SU-DHL-6 (cell line): ENCODE data around the gene SLC9A9.

Source experiments
- H2AFZ ChIP-seq: fragments of 200-600 bp; sonication (generic); 2 replicates; pipeline ENCODE4 v1.6.1; 2014; ENCODE audit warnings: low read depth, mild to moderate bottlenecking, moderate library complexity, mixed read lengths, antibody characterized with exemption, low read length; ENCODE audit not compliant: severe bottlenecking
- H3F3A ChIP-seq: fragments of 200-600 bp; shearing (Covaris generic); 2 replicates; pipeline ENCODE4 v1.6.0; 2016; ENCODE audit warnings: antibody characterized with exemption, mild to moderate bottlenecking; ENCODE audit not compliant: insufficient read depth
- H3K27ac ChIP-seq: fragments of 200-600 bp; sonication (generic); 2 replicates; pipeline ENCODE4 v1.5.1; 2016; ENCODE audit warnings: low read depth, mild to moderate bottlenecking, low read length, moderate library complexity, mixed read lengths
- H3K27me3 ChIP-seq: fragments of 200-600 bp; sonication (generic), shearing (Covaris generic); 2 replicates; pipeline ENCODE4 v1.6.0; 2014; ENCODE audit warnings: mild to moderate bottlenecking, low read length
- H3K36me3 ChIP-seq: fragments of 200-600 bp; sonication (generic); 2 replicates; pipeline ENCODE4 v1.6.1; 2014; ENCODE audit warnings: mild to moderate bottlenecking, low read length, mixed read lengths
- H3K4me2 ChIP-seq: fragments of 300-600, 200-600 bp; shearing (Covaris generic), sonication (generic); 2 replicates; pipeline ENCODE4 v1.6.0; 2014; ENCODE audit warnings: low read length, low read depth, mild to moderate bottlenecking; ENCODE audit not compliant: poor library complexity, severe bottlenecking
- H3K4me3 ChIP-seq: fragments of 200-600 bp; sonication (generic); 2 replicates; pipeline ENCODE4 v1.5.1; 2014; ENCODE audit warnings: antibody characterized with exemption, low read length, mild to moderate bottlenecking, mixed read lengths; ENCODE audit not compliant: insufficient read depth, poor library complexity, severe bottlenecking
- H3K79me2 ChIP-seq: fragments of 200-600 bp; sonication (generic); 2 replicates; pipeline ENCODE4 v1.6.1; 2014; ENCODE audit warnings: mild to moderate bottlenecking, low read length, moderate library complexity; ENCODE audit not compliant: insufficient read depth
- H3K9ac ChIP-seq: fragments of 200-600 bp; sonication (generic); 2 replicates; pipeline ENCODE4 v1.7.0; 2014; ENCODE audit warnings: mild to moderate bottlenecking, low read length
- H3K9me2 ChIP-seq: fragments of 200-600 bp; sonication (generic); replicated peaks from 2 replicates; pipeline ENCODE4 v1.6.1; 2014; ENCODE audit warnings: low read length; ENCODE audit not compliant: insufficient read depth
- H3K9me3 ChIP-seq: fragments of 200-600 bp; sonication (generic); 2 replicates; pipeline ENCODE4 v1.6.1; 2014; ENCODE audit warnings: low read length, mixed read lengths; ENCODE audit not compliant: insufficient read depth
- H4K20me1 ChIP-seq: fragments of 200-600 bp; sonication (generic); 2 replicates; pipeline ENCODE4 v1.6.1; 2014; ENCODE audit warnings: low read depth, mild to moderate bottlenecking, antibody characterized with exemption, low read length, moderate library complexity, mixed read lengths
- EZH2phosphoT487 ChIP-seq: fragments of 200-600 bp; sonication (generic), shearing (Covaris generic); conservative IDR thresholded peaks from 2 replicates; pipeline ENCODE4 v1.6.1; 2018; ENCODE audit warnings: mild to moderate bottlenecking, antibody characterized with exemption, low read length, moderate library complexity, mixed read lengths
- TF ChIP-seq, protein P1 (sequence below): fragments of 200-600 bp; sonication (generic); IDR thresholded peaks from one replicate; pipeline ENCODE4 v1.5.1; 2017; ENCODE audit warnings: antibody characterized with exemption, mild to moderate bottlenecking, low read length, moderate library complexity; ENCODE audit not compliant: insufficient read depth, poor library complexity, severe bottlenecking

The SLC9A9 gene

DNA sequence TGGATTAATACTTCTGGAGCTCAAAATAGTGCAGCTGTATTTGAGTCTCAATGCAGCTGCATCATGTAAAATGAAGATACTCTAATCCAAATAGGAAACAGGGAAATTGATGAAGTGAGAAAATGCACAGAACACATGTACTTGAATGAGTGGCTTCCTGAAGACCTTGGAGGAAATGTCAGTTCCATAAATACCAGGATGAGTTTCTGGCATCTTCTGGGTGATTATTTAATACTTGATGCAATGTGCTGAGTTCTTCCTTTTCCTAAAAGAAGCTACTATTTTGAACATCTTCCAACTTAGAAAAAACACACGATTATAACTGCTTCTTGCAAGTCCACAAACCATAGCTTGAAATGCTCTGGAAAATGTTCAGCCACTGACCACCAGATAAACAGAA, 162.8 kb downstream of the SLC9A9 start:
- no peak overlapping the region for H3K4me2 ChIP-seq
- no peaks in the 10 kb centered on the region for H4K20me1 ChIP-seq
- 0 out of 2 replicates have a peak, but pooled peaks cover 2% of the 10 kb centered on the region for H3K27me3 ChIP-seq
- no peak overlapping the region for H2AFZ ChIP-seq
- H3F3A ChIP-seq = no peaks in the 10 kb centered on the region
- no peak overlapping the region for H3K9ac ChIP-seq
- H3K4me3 ChIP-seq = no peak overlapping the region
- no peaks in the 10 kb centered on the region for H3K36me3 ChIP-seq
- H3K9me2 ChIP-seq = no peaks in the 10 kb centered on the region
- no peak for TF ChIP-seq EZH2phosphoT487
- TF ChIP-seq, protein P1, sequence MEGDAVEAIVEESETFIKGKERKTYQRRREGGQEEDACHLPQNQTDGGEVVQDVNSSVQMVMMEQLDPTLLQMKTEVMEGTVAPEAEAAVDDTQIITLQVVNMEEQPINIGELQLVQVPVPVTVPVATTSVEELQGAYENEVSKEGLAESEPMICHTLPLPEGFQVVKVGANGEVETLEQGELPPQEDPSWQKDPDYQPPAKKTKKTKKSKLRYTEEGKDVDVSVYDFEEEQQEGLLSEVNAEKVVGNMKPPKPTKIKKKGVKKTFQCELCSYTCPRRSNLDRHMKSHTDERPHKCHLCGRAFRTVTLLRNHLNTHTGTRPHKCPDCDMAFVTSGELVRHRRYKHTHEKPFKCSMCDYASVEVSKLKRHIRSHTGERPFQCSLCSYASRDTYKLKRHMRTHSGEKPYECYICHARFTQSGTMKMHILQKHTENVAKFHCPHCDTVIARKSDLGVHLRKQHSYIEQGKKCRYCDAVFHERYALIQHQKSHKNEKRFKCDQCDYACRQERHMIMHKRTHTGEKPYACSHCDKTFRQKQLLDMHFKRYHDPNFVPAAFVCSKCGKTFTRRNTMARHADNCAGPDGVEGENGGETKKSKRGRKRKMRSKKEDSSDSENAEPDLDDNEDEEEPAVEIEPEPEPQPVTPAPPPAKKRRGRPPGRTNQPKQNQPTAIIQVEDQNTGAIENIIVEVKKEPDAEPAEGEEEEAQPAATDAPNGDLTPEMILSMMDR = no peak
- H3K79me2 ChIP-seq = no peaks in the 10 kb centered on the region
- no peaks in the 10 kb centered on the region for H3K9me3 ChIP-seq
- H3K27ac ChIP-seq = no peak overlapping the region

GRCh38 chr3:143677430-143677829, 170.8 kb downstream of the SLC9A9 start:
- TF ChIP-seq, protein P1 = no peak
- TF ChIP-seq EZH2phosphoT487 = no peak

DNA sequence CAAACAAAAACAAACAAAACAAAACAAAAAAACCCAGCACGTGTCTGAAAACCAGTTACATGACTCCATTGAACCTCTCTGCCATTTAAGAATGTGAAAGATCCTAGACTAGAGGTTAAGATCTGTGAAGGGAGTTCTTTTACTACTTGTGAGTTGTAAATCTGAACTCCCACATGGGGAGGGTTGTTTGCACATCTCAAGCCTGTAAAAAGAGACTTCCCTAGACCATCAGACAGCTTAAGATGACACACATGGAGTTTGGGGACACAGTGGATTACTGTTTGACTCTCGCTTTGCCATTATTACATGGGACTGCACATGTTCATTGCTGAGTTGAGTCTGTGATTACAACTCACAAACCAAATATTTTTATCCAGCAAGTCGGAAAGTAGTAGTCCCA, 171.5 kb downstream of the SLC9A9 start:
- no peaks in the 10 kb centered on the region for H3K79me2 ChIP-seq
- no peaks in the 10 kb centered on the region for H3K9me2 ChIP-seq
- no peak overlapping the region for H3K4me3 ChIP-seq
- TF ChIP-seq EZH2phosphoT487 = no peak
- TF ChIP-seq, protein P1 = no peak
- no peaks in the 10 kb centered on the region for H4K20me1 ChIP-seq
- H3F3A ChIP-seq = no peaks in the 10 kb centered on the region
- H3K4me2 ChIP-seq = no peak overlapping the region
- H3K27ac ChIP-seq = no peak overlapping the region
- no peaks in the 10 kb centered on the region for H3K36me3 ChIP-seq
- no peak overlapping the region for H2AFZ ChIP-seq
- no peaks in the 10 kb centered on the region for H3K9me3 ChIP-seq
- H3K27me3 ChIP-seq = no peaks in the 10 kb centered on the region
- H3K9ac ChIP-seq = no peak overlapping the region

More at GRCh38 chr3:143677430-143677829, 170.8 kb downstream of the SLC9A9 start:
- Histone ChIP-seq H3K9me2 (no peaks in the 10 kb centered on the region), H3K9ac (no peak overlapping the region), H3K4me2 (no peak overlapping the region), H3K9me3 (no peaks in the 10 kb centered on the region), H3K27ac (no peak overlapping the region), H4K20me1 (no peaks in the 10 kb centered on the region), H3K79me2 (no peaks in the 10 kb centered on the region), H3K36me3 (no peaks in the 10 kb centered on the region), H3F3A (no peaks in the 10 kb centered on the region), H2AFZ (no peak overlapping the region), H3K27me3 (no peaks in the 10 kb centered on the region), H3K4me3 (no peak overlapping the region)
